KOPT-K1 (cell line): ENCODE measurements around the gene CDK14.
"Not testable (repeated sequence)": the region's sequence is repeated elsewhere in the genome, so short reads cannot be mapped to it uniquely, and the experiment has no call there.

ENCODE experiments used
- H3K27ac ChIP-seq: fragments of 200-600 bp; sonication (generic); 2 replicates; pipeline ENCODE4 v1.5.1; 2016; ENCODE audit warnings: antibody characterized with exemption, mild to moderate bottlenecking, low read depth, low read length; ENCODE audit not compliant: poor library complexity, severe bottlenecking
- H3K36me3 ChIP-seq: fragments of 200-600 bp; sonication (generic); 2 replicates; pipeline ENCODE4 v1.5.1; 2017; ENCODE audit warnings: antibody characterized with exemption, mild to moderate bottlenecking, low read length, moderate library complexity; ENCODE audit not compliant: insufficient read depth
- H3K9me3 ChIP-seq: fragments of 200-600 bp; sonication (generic); 2 replicates; pipeline ENCODE4 v1.5.1; 2017; ENCODE audit warnings: antibody characterized with exemption, low read length, mild to moderate bottlenecking; ENCODE audit not compliant: insufficient read depth, poor library complexity, severe bottlenecking

Gene CDK14

GRCh38 chr7:90773269-90773668, 177.1 kb downstream of the CDK14 start:
- Histone ChIP-seq H3K9me3 (no peaks in the 10 kb centered on the region), H3K27ac (no peak overlapping the region), H3K36me3 (no peaks in the 10 kb centered on the region)

DNA sequence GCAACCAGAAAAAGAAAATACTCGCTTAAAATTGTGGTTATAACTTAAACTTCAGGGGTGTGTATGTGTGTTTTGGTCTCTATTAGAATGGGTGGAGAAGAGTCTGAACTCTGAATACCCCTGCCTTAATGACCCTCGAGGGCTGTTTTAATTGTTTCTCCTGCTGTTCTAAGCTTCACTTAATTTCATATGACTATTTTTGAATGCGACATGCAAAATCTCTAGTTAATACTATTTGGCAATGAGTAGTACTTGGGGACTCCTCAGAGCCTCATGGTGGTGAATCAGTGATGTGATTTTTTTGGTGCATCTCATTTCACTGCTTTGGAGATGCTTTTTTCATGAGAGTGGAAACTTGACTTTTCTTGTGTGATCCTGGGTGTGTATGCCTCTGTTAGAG, 178.6 kb downstream of the CDK14 start:
- Histone ChIP-seq H3K27ac (no peak overlapping the region), H3K36me3 (no peaks in the 10 kb centered on the region), H3K9me3 (no peaks in the 10 kb centered on the region)

- no peaks in the 10 kb centered on the region for H3K9me3 ChIP-seq
- H3K27ac ChIP-seq, result no peak overlapping the region
- H3K36me3 ChIP-seq, result no peaks in the 10 kb centered on the region
Observed at GRCh38 chr7:90775383-90775965, 179.4 kb downstream of the CDK14 start.

DNA sequence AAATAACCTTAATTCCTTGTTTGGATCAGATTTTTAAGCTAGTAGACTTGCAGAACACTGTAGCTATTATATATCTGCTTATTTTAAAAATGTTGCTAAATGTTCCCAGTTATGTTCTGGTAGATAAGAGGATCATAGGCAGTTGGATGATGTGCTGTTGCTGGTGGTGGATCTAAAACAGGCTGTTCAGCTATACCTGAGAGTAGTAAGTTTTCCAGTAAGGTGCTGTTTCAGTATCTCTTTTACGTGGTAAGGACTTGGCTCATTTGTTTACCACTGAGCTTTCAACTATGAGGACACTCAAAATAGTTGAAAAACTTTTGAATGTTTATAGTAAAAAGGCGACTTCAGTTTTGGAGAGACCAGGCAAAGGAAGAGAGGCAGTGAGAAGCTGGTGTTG, 180.9 kb downstream of the CDK14 start:
- Histone ChIP-seq H3K9me3 (no peaks in the 10 kb centered on the region), H3K27ac (no peak overlapping the region), H3K36me3 (no peaks in the 10 kb centered on the region)

DNA sequence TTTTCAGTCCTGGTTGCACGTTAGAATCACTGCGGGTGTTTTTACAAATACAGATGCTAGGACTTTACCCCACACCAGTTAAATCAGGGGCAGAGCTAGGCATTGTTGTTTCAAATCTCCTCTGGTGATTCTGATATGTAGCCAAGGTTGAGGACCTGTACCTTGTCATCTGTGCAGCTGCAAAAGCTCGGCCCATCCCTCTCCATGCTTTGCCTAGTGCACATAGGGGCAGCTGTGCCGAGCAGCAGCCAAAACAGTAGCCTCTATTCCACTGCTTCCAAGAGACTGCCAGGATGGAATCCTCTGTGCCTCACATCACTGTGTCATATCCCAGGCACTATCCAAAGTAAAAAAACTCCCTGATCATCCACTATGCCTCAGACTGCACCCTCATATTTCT, 181.3 kb downstream of the CDK14 start:
- Histone ChIP-seq H3K36me3 (no peaks in the 10 kb centered on the region), H3K27ac (no peak overlapping the region), H3K9me3 (no peaks in the 10 kb centered on the region)

- Histone ChIP-seq H3K9me3 (no peaks in the 10 kb centered on the region), H3K27ac (no peak overlapping the region), H3K36me3 (no peaks in the 10 kb centered on the region)
Observed at GRCh38 chr7:90777886-90778285, 181.8 kb downstream of the CDK14 start.

DNA sequence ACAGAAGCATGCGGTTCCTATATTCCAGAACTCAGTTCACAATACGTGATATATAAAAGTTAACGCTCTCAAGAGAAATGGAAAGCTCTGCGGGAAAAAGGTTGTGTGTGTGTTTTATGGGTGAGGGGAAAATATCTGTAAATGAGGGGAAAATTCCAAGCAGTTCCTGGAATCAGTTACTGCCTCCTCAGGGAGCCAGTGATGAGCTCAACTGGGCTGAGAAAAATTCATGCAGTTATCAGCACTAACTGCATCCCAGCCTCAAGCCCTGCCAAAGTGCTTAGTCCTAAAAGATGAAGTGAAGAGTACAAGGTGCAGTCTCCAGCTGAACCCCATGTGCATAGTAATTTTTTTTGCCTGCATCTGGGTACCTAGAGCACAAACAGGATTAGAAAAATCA, 191.9 kb downstream of the CDK14 start:
- no peak overlapping the region for H3K27ac ChIP-seq
- no peaks in the 10 kb centered on the region for H3K36me3 ChIP-seq

GRCh38 chr7:90789736-90790306, 193.7 kb downstream of the CDK14 start:
- Histone ChIP-seq H3K9me3 (peaks cover 8% of the 10 kb centered on the region), H3K36me3 (no peaks in the 10 kb centered on the region), H3K27ac (no peak overlapping the region)

More for the DNA sequence above, 191.9 kb downstream of the CDK14 start:
- no peaks in the 10 kb centered on the region for H3K9me3 ChIP-seq

GRCh38 chr7:90791596-90791995, 195.5 kb downstream of the CDK14 start:
- no peak overlapping the region for H3K27ac ChIP-seq
- peaks cover 10% of the 10 kb centered on the region for H3K9me3 ChIP-seq
- no peaks in the 10 kb centered on the region for H3K36me3 ChIP-seq

- Histone ChIP-seq H3K27ac (no peak overlapping the region), H3K36me3 (no peaks in the 10 kb centered on the region)
Observed at GRCh38 chr7:90792301-90792700, 196.2 kb downstream of the CDK14 start.

DNA sequence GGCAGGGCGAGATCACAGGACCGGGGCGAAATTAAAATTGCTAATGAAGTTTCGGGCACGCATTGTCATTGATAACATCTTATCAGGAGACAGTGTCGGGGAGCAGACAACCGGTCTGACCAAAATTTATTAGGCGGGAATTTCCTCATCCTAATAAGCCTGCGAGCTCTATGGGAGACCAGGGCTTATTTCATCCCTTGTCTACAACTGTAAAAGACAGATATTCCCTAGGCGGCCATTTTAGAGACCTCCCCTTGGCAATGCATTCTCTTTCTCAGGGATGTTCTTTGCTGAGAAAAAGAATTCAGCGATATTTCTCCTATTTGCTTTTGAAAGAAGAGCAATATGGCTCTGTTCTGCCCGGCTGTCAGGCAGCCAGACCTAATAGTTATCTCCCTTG, 198.1 kb downstream of the CDK14 start:
- not testable (repeated sequence) for H3K36me3 ChIP-seq, H3K27ac ChIP-seq
- peaks cover 10% of the 10 kb centered on the region for H3K9me3 ChIP-seq

More at GRCh38 chr7:90792301-90792700, 196.2 kb downstream of the CDK14 start:
- peaks cover 10% of the 10 kb centered on the region for H3K9me3 ChIP-seq

DNA sequence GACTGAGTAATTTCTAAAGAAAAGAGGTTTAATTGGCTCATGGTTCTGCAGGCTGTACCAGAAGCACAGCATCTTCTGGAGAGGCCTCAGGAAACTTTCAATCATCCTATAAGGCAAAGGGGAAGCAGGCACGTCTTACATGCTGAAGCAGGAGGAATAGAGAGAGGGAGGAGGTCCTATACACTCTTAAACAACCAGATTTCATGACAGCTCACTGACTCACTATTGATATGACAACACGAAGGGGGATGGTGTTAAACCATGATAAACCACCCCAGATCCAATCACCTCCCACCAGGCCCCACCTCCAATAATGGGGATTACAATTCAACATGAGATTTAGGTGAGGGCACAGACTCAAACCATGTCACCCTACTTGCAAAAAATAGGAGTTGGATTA, 201.5 kb downstream of the CDK14 start:
- Histone ChIP-seq H3K9me3 (peaks cover 10% of the 10 kb centered on the region), H3K36me3 (no peaks in the 10 kb centered on the region), H3K27ac (no peak overlapping the region)

GRCh38 chr7:90804370-90804769, 208.2 kb downstream of the CDK14 start:
- Histone ChIP-seq H3K9me3 (no peaks in the 10 kb centered on the region), H3K36me3 (no peaks in the 10 kb centered on the region), H3K27ac (no peak overlapping the region)

DNA sequence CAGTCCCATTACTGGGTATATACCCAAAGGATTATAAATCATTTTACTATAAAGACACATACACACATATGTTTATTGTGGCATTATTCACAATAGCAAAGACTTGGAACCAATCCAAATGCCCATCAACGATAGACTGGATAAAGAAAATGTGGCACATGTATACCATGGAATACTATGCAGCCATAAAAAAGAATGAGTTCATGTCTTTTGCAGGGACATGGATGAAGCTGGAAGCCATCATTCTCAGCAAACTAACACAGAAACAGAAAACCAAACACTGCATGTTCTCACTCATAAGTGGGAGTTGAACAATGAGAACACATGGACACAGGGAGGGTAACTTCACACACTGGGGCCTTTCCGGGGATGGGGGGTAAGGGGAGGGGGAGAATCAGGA, 219.4 kb downstream of the CDK14 start:
- H3K36me3 ChIP-seq, H3K27ac ChIP-seq, H3K9me3 ChIP-seq: not testable (repeated sequence)

DNA sequence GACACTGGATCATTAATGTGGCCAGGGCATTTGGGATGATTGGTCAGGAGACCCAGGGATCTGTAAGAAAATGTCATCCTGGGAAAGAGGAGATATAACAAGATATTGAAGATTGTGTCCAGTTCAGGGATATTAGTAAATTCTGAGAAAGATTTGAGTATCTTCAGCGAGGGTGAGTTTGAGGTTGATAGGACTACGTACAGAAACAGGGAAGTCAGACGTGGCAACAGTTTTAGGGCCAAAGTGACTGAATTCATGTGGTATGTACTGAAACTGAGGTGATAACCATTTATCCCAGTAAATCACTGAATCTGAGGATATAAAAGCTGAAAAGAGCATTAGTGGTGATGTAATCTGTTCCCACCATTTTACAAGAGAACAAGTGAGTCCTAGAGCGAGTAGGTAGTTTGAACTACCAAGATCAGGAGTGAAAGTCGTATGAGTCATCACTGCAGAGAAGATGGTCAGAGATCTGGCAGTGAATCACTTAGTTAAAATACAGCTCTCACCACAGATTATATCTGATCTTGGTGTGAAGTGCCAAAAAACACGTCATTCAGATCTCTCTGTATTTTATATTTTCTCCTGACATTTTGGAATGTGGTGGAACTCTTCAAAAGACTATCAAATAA, 220.5 kb downstream of the CDK14 start:
- no peaks in the 10 kb centered on the region for H3K36me3 ChIP-seq
- no peaks in the 10 kb centered on the region for H3K9me3 ChIP-seq
- H3K27ac ChIP-seq, result no peak overlapping the region

DNA sequence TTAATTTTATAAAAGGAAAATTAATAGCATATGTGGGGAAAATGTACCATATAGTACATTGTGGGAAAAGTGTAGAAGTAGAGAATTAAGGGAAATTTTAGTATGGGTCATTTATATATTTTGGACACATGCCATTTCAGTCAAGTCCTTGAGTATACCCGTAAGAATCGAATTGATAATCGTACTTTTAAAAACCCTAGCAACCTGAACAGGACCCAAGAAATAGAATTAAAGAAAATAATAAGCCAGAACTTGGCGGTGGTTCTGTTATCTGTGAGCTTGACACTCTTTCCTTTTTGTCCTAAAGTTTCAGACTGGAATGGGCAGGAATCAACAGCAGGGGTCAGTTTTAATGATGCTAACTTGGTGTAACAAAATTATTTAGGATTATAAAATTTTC, 221.0 kb downstream of the CDK14 start:
- no peaks in the 10 kb centered on the region for H3K36me3 ChIP-seq

More for the DNA sequence above, 221.0 kb downstream of the CDK14 start:
- Histone ChIP-seq H3K27ac (no peak overlapping the region), H3K9me3 (no peaks in the 10 kb centered on the region)
